OCI-LY3 (cell line): ENCODE measurements around the gene RARRES2.

Experiments
- H2AFZ ChIP-seq: fragments of 200-600, 300-600 bp; shearing (Covaris generic); 2 replicates; pipeline ENCODE4 v1.6.0; 2014; ENCODE audit warnings: antibody characterized with exemption, low read depth, low read length
- H3K27ac ChIP-seq: fragments of 200-600, 300-600 bp; sonication (generic); 2 replicates; pipeline ENCODE4 v1.5.1; 2014; ENCODE audit warnings: mild to moderate bottlenecking, low read length, moderate library complexity, mixed read lengths
- H3K27me3 ChIP-seq: fragments of 200-600, 300-600 bp; sonication (generic); 2 replicates; pipeline ENCODE4 v1.6.1; 2014; ENCODE audit warnings: low read depth, low read length, mixed read lengths
- H3K36me3 ChIP-seq: fragments of 200-600, 300-600 bp; sonication (generic); replicated peaks from 2 replicates; pipeline ENCODE3; 2014; ENCODE audit warnings: low read depth, low read length, mixed read lengths
- H3K4me1 ChIP-seq: fragments of 300-600, 200-600 bp; sonication (generic); 2 replicates; pipeline ENCODE4 v1.6.1; 2014; ENCODE audit warnings: low read length, mixed read lengths
- H3K4me2 ChIP-seq: fragments of 200-600, 300-600 bp; sonication (generic); 2 replicates; pipeline ENCODE4 v1.6.1; 2014; ENCODE audit warnings: low read length, mixed read lengths
- H3K4me3 ChIP-seq: fragments of 300-600, 200-600 bp; sonication (generic); 2 replicates; pipeline ENCODE4 v1.5.1; 2014; ENCODE audit warnings: antibody characterized with exemption, mild to moderate bottlenecking, low read length, moderate library complexity
- H3K79me2 ChIP-seq: fragments of 300-600, 200-600 bp; shearing (Covaris generic); 2 replicates; pipeline ENCODE4 v1.6.1; 2014; ENCODE audit warnings: mild to moderate bottlenecking, low read length, mixed read lengths
- H3K9ac ChIP-seq: fragments of 300-600, 200-600 bp; shearing (Covaris generic); 2 replicates; pipeline ENCODE4 v1.6.0; 2014; ENCODE audit warnings: mild to moderate bottlenecking, low read length, moderate library complexity
- H3K9me3 ChIP-seq: fragments of 200-600, 300-600 bp; shearing (Covaris generic); 2 replicates; pipeline ENCODE4 v1.6.1; 2014; ENCODE audit warnings: low read length, mixed read lengths; ENCODE audit not compliant: insufficient read depth
- H4K20me1 ChIP-seq: fragments of 200-600, 300-600 bp; sonication (generic); 2 replicates; pipeline ENCODE4 v1.6.1; 2016; ENCODE audit warnings: low read length, mixed read lengths; ENCODE audit not compliant: insufficient read depth
- EZH2phosphoT487 ChIP-seq: fragments of 200-600 bp; shearing (Covaris generic); IDR thresholded peaks from 2 replicates; pipeline ENCODE4 v1.6.1; 2018; ENCODE audit warnings: antibody characterized with exemption, mixed run types, low read depth
- TF ChIP-seq, protein P1 (sequence below): fragments of 200-600, 300-600 bp; sonication (generic); IDR thresholded peaks from 2 replicates; pipeline ENCODE4 v1.5.1; 2014; ENCODE audit warnings: antibody characterized with exemption, low read length, low read depth

The RARRES2 gene

DNA sequence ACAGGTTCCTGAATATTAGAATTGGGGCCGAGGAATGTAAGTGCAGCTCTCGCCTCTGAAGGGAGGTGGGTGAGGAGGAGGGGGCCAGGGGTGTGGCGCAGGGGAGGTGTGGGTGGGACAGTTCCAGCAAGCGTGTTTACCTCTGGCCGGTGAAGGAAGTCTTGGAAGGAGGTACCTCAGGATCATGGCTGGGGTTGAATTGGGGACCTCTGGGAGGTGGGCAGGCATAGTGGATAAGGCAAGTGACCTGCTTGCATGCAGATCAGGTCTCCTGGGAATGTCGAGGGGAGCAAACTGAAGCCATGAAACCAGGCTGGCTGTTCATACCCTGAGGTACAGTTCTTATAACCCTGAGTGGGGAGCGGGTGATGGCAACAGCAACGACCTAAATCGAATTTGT is 39.7 kb upstream of the RARRES2 start:
- Histone ChIP-seq H3K79me2 (peaks cover 76% of the 10 kb centered on the region), H3K4me3 (peak overlapping the region; percentile 93), H3K27ac (peak overlapping the region; percentile 79), H3K4me2 (peak overlapping the region; percentile 95), H3K4me1 (peaks cover 84% of the 10 kb centered on the region), H2AFZ (no peak overlapping the region), H3K9ac (peak overlapping the region; percentile 98), H3K36me3 (peaks cover 3% of the 10 kb centered on the region), H4K20me1 (no peaks in the 10 kb centered on the region), H3K9me3 (no peaks in the 10 kb centered on the region), H3K27me3 (no peaks in the 10 kb centered on the region)
- no peak for TF ChIP-seq EZH2phosphoT487
- TF ChIP-seq, protein P1, sequence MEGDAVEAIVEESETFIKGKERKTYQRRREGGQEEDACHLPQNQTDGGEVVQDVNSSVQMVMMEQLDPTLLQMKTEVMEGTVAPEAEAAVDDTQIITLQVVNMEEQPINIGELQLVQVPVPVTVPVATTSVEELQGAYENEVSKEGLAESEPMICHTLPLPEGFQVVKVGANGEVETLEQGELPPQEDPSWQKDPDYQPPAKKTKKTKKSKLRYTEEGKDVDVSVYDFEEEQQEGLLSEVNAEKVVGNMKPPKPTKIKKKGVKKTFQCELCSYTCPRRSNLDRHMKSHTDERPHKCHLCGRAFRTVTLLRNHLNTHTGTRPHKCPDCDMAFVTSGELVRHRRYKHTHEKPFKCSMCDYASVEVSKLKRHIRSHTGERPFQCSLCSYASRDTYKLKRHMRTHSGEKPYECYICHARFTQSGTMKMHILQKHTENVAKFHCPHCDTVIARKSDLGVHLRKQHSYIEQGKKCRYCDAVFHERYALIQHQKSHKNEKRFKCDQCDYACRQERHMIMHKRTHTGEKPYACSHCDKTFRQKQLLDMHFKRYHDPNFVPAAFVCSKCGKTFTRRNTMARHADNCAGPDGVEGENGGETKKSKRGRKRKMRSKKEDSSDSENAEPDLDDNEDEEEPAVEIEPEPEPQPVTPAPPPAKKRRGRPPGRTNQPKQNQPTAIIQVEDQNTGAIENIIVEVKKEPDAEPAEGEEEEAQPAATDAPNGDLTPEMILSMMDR, result no peak

DNA sequence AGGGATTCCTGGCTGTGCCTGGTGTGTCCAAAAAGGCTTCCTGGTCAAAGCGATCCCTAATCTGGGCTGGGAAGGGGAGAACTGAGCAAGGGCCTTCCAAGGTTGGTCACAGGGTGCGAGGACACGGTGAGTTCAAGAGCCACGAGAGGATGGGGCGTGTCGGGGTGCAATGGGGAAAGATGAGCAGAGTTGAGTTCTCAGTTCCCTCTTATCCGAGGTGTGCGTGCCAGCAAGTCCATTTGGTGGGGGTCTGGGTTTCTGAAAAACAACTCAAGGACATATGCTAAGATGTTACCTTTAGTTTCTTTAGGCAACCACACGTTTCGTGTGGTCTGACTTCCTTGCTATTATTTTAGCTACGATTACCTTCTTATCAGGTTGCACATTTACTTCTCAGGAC is 39.0 kb upstream of the RARRES2 start:
- Histone ChIP-seq H3K36me3 (peaks cover 3% of the 10 kb centered on the region), H3K4me1 (peaks cover 84% of the 10 kb centered on the region), H3K79me2 (peaks cover 80% of the 10 kb centered on the region)

DNA sequence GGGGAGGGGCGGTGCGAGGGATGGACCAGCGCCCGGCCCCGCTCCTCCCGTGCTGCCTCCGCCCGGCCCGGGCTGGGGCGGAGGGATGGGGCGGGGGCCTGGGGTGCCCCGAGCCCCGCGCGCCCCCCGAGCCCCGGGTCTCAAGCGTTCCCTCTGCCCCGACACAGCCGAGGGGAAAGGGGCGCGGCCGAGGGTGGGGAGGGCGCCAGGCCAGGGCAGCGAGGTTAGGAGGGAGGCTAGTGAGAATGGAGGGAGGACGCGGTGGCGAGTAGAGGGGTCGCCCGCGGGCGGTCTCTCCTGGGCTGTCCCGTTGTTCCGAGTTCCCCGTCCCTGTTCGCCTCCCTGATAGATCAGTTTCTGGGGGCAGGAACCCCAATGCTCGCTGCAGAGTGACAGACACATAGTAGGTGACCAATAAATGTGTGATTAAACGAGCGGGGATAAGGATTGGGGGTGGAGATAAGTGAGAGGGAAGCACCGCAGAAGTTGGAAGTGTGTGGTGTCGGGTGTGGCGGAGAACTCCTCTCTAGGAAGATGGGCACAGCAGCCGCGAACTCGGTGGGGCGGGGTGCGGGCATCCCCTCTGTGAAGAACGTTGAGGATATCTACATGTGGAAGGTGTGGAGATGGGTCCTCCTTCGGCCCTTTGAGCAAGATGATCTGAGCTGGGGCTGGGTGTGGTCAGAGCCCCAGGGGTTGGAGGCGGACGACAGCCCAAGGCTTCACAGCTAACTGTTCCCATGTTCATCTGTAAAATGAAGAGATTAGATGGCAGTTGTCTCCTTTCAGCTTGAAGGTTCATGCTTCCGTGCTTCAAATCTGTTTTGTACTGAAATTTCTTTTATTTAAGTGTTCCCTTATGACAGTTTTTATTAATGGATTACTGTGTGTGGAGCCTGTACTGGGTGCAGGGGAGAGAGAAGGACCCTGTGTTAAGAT is 38.3 kb upstream of the RARRES2 start:
- Histone ChIP-seq H2AFZ (no peak overlapping the region), H3K4me1 (peaks cover 82% of the 10 kb centered on the region), H3K4me2 (peak overlapping the region; percentile 95), H3K36me3 (peaks cover 6% of the 10 kb centered on the region), H3K79me2 (peaks cover 78% of the 10 kb centered on the region), H3K4me3 (peak overlapping the region; percentile 93), H3K9me3 (no peaks in the 10 kb centered on the region), H3K9ac (peak overlapping the region; percentile 98), H3K27me3 (no peaks in the 10 kb centered on the region), H3K27ac (peak overlapping the region; percentile 79), H4K20me1 (0 out of 2 replicates have a peak, but pooled peaks cover under 1% of the 10 kb centered on the region)
- no peak for TF ChIP-seq EZH2phosphoT487
- TF ChIP-seq, protein P1, result no peak

More for the DNA sequence above, 39.0 kb upstream of the RARRES2 start:
- Histone ChIP-seq H3K9ac (peak overlapping the region; percentile 98), H3K9me3 (no peaks in the 10 kb centered on the region), H2AFZ (no peak overlapping the region), H3K4me2 (peak overlapping the region; percentile 95), H3K27ac (peak overlapping the region; percentile 79), H4K20me1 (no peaks in the 10 kb centered on the region), H3K27me3 (no peaks in the 10 kb centered on the region), H3K4me3 (peak overlapping the region; percentile 93)
- no peak for TF ChIP-seq EZH2phosphoT487
- TF ChIP-seq, protein P1, result no peak

DNA sequence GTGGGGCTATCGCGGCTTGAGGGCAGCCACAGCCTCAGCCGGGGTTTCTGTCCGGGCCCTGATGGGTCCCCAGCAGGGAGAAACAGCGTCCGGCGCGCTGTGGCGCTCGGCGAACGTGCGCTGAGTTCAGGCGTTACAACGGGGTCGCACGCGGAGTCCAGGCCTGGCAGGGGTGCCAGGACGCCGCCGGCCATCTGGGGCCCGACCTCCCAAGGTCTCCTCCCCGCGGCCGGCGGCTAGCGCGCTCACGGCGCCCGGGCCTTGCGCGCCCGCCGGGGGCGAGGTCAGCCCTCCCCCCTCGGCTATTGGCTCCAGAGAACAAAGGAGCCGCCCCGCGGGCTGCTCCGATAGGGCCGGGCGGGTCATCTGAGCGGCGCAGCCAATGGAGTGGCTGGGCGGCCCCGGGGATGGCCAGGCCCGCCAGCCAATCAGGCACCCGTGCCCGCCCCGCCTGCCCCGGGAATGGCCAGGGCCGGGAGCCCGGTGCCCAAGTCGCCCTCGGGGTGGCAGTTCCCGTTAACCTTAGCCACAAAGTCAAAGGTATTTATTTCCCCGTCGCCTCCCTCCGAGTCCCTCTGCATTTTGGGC is 37.5 kb upstream of the RARRES2 start, which contains the start of gene ZNF775:
Gene ZNF775 (plus strand): TSS at position 478 of the 588 bp plus-strand sequence. CDS start 9,141 bp downstream, outside the sequence.
- no peaks in the 10 kb centered on the region for H3K27me3 ChIP-seq
- H2AFZ ChIP-seq, result no peak within 1 kb of the TSS
- H3K36me3 ChIP-seq, result peaks cover 13% of the 10 kb centered on the region
- peak within 1 kb of the TSS; percentile 98 for H3K9ac ChIP-seq
- no peaks in the 10 kb centered on the region for H3K9me3 ChIP-seq
- peaks cover 81% of the 10 kb centered on the region for H3K4me1 ChIP-seq
- H3K4me3 ChIP-seq, result peak within 1 kb of the TSS; percentile 93
- TF ChIP-seq EZH2phosphoT487, result no peak
- TF ChIP-seq, protein P1, result no peak
- peaks cover 79% of the 10 kb centered on the region for H3K79me2 ChIP-seq
- peaks cover 8% of the 10 kb centered on the region for H4K20me1 ChIP-seq
- peak within 1 kb of the TSS; percentile 95 for H3K4me2 ChIP-seq
- H3K27ac ChIP-seq, result peak within 1 kb of the TSS; percentile 93
